ENCODE measurements around the gene PAQR5.

GRCh38 chr15:69377216-69377970 lies 78.7 kb downstream of the PAQR5 start:
- TF ChIP-seq, protein P1, sequence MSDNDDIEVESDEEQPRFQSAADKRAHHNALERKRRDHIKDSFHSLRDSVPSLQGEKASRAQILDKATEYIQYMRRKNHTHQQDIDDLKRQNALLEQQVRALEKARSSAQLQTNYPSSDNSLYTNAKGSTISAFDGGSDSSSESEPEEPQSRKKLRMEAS (IDR thresholded peaks at IDR 0.05; ENCODE audit: low read depth, low read length): no peak
- no peak for TF ChIP-seq CTCF (IDR thresholded peaks at IDR 0.05; ENCODE audit: low read depth, low read length)
- no peak for TF ChIP-seq POLR2A (IDR thresholded peaks at IDR 0.05; ENCODE audit: extremely low read depth, insufficient read length)

Measured in NB4 (cell line).